ENCODE measurements around the gene C13orf46. TPM values are rescaled to one million over a fixed set of nuclear protein-coding genes. Genes with fewer than 3 reads are reported as not detected.

C13orf46 gene
- total RNA-seq, 3 donors from 2014 or later = 1.3 to 1.8 (median 1.6) TPM

DNA sequence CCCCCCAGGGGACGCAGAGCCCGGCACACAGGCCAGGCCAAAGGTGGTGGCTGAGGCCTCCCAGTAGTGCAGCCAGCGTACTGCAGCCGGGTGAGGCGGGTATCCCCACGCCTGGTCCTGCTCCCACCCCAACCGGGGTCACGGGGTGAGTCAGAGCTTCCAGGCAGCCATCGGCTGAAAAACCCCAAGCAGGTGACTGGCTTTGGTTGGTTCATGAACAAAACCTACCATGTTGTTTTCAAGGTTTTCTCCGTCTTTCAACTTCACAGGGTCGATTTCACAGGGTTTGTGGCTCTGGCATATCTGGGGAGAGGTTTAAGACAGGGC is 42.1 kb upstream of the C13orf46 start:
- no peak for ATAC-seq
- intact Hi-C loops (cut with DNase I, micrococcal nuclease) = no loop called here
- Histone ChIP-seq H3K4me3 (no peak overlapping the region), H3K36me3 (ENCODE audit: low read depth) (no peaks in the 10 kb centered on the region), H3K4me1 (ENCODE audit: low read depth) (no peaks in the 10 kb centered on the region), H3K9me3 (no peaks in the 10 kb centered on the region)
- DNase-seq = no peak
- TF ChIP-seq, protein P1, sequence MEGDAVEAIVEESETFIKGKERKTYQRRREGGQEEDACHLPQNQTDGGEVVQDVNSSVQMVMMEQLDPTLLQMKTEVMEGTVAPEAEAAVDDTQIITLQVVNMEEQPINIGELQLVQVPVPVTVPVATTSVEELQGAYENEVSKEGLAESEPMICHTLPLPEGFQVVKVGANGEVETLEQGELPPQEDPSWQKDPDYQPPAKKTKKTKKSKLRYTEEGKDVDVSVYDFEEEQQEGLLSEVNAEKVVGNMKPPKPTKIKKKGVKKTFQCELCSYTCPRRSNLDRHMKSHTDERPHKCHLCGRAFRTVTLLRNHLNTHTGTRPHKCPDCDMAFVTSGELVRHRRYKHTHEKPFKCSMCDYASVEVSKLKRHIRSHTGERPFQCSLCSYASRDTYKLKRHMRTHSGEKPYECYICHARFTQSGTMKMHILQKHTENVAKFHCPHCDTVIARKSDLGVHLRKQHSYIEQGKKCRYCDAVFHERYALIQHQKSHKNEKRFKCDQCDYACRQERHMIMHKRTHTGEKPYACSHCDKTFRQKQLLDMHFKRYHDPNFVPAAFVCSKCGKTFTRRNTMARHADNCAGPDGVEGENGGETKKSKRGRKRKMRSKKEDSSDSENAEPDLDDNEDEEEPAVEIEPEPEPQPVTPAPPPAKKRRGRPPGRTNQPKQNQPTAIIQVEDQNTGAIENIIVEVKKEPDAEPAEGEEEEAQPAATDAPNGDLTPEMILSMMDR (IDR thresholded peaks at IDR 0.05) = no peak

DNA sequence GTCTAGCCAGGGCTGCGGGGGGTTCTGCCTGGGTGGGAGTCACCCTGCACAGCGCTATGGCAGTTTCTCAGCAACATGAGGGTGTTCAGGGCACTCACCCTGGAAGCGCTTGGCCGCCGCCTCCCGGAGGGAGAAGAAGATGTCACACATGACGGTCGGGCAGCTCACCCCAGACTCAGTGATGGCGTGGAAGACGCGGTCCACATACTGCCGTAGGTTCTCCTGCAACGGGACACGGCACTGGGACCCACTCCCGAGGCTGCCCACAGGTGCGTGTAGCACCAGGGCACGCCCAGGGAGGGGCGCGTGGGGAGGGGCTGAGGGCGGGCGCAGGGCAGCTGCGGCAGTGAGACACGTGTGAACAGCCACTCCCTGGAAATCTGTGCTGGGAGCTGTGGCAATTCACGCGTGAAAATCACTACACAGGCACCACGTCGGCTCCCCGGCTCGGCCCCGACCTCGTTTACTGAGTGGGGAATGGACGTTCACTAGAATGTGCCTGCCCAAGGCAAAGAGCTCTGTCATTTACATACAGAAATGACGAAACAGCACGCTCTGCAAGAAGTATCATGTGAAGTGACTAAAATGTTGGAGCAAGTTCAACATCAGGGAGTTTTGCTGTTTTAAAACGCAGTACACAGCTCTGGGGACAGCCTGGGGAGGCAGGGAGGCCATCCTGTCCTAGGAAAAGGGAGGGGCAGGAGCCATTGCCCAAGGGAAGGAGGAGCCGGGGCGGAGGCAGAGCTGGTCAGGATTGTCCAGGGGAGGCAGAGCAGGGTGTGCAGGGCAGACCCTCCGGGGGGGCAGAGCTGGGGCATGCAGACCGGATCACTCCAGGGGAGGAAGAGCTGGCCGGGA is 41.5 kb upstream of the C13orf46 start:
- DNase-seq (peak; percentile 44 to 73 (median 61)), ATAC-seq (peak; percentile 88)
- no peaks in the 10 kb centered on the region for H3K9me3 ChIP-seq
- TF ChIP-seq, protein P1 (IDR thresholded peaks at IDR 0.05) = no peak
- intact Hi-C loops (cut with DNase I, micrococcal nuclease) = no loop called here
- no peak overlapping the region for H3K4me3 ChIP-seq
- H3K4me1 ChIP-seq (ENCODE audit: low read depth) = no peaks in the 10 kb centered on the region
- no peaks in the 10 kb centered on the region for H3K36me3 ChIP-seq (ENCODE audit: low read depth)

DNA sequence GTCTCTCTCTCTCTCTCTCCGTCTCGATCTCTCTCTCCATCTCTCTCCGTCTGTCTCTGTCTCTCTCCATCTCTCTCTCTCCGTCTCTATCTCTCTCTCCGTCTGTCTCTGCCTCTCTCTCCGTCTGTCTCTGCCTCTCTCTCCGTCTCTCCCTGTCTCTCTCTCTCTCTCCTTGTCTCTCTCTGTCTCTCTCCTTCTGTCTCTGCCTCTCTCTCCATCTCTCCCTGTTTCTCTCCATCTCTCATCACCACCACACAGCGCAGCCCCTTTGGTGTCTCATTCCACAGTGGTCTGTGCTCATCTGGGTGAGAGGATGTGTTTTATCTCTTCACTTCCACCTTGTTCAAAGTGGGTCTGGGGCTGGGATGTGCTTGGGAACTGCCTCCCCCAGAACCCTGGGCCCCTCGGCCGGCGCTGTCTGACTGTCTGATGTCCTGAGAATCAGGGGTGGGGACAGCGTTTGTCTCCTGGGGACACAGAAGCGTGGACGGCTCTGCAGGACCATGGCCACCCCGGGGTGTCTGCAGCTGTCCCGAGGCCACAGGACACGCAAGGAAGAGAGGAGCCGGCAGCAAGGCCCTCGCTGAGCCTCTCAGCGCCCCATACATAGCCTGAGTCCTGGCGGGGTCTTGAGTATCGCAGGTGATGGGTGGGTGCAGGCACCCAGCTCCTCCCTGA is 40.2 kb upstream of the C13orf46 start:
- Histone ChIP-seq H3K36me3 (ENCODE audit: low read depth) (no peaks in the 10 kb centered on the region), H3K9me3 (no peaks in the 10 kb centered on the region), H3K4me1 (ENCODE audit: low read depth) (no peaks in the 10 kb centered on the region), H3K4me3 (no peak overlapping the region)
- intact Hi-C loops (cut with DNase I, micrococcal nuclease) = no loop called here
- ATAC-seq = no peak
- TF ChIP-seq, protein P1 (IDR thresholded peaks at IDR 0.05) = no peak
- DNase-seq = peak in 1 of 3 donors; percentile 44

DNA sequence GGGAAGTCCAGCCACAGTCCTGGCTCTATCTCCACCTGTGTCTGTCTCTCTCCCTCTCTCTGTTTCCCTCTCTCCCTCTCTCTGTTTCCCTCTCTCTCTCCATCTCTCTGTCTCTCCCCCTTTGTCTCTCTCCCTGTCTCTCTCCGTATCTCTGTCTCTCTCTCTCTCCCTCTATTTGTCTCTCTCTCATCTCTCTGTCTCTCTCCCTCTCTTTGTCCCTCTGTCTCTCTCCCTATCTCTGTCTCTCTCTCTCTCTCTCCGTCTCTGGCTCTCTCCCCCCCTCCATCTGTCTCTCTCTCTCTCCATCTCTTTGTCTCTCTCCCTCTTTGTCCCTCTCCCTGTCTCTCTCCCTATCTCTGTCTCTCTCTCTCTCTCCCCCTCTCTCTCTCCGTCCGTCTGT is 39.5 kb upstream of the C13orf46 start:
- TF ChIP-seq, protein P1 (IDR thresholded peaks at IDR 0.05) = no peak
- ATAC-seq = no peak
- Histone ChIP-seq H3K4me3 (no peak overlapping the region), H3K4me1 (ENCODE audit: low read depth) (no peaks in the 10 kb centered on the region), H3K36me3 (ENCODE audit: low read depth) (no peaks in the 10 kb centered on the region), H3K9me3 (no peaks in the 10 kb centered on the region)
- intact Hi-C loops (cut with DNase I, micrococcal nuclease) = no loop called here
- DNase-seq = no peak

DNA sequence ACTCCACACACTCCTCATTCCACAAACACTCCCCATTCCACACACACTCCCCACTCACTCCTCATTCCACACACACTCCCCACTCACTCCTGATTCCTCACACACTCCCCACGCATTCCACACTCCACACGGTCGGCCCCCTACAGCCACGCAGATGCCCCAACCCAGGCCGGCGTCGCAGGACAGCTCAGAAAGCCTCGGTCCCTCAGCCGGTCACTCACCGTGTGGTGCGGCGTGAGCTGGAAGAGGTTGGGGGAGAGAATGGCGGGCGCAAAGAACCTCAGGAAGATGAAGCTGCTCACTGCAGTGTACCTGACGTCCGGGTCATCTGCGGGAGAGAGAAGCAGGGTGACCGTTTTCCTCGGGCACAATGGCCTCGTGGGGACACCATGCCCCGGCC is 39.0 kb upstream of the C13orf46 start:
- intact Hi-C loops (cut with DNase I, micrococcal nuclease) = no loop called here
- DNase-seq (peak in 1 of 3 donors; percentile 23), ATAC-seq (no peak)
- Histone ChIP-seq H3K9me3 (no peaks in the 10 kb centered on the region), H3K4me3 (no peak overlapping the region), H3K4me1 (ENCODE audit: low read depth) (no peaks in the 10 kb centered on the region), H3K36me3 (ENCODE audit: low read depth) (no peaks in the 10 kb centered on the region)
- TF ChIP-seq, protein P1 (IDR thresholded peaks at IDR 0.05) = no peak

Measured in mucosa of descending colon (tissue), 3 donors.